ENCODE data around the gene RPL11. TPM values are rescaled to one million over a fixed set of nuclear protein-coding genes. Genes with fewer than 3 reads are reported as not detected.
A peak's percentile ranks its signal among the peaks of the same experiment; 100 is the strongest.
"Not testable (repeated sequence)": the region's sequence is repeated elsewhere in the genome, so short reads cannot be mapped to it uniquely, and the experiment has no call there.

The RPL11 gene
- 1,000 to 10,000 TPM; 2,591 to 3,347 (median 2,960) TPM for polyA plus RNA-seq (ENCODE audit: insufficient read length in 10 of 10)
- long read RNA-seq, donor 1, transcript RPL11-201 (6 exons, 660 nt) = minor isoform, 185 of 2,613 reads
- long read RNA-seq, donor 1, transcript RPL11-203 (5 exons, 879 nt) = minor isoform, 292 of 2,613 reads
- long read RNA-seq, donor 1, transcript RPL11-206 (6 exons, 1,017 nt) = major isoform, 1,272 of 2,613 reads
- long read RNA-seq, donor 1, transcript RPL11-205 (4 exons, 539 nt) = minor isoform, 20 of 2,613 reads
- long read RNA-seq, donor 1, partial matches to known transcripts = 747 of 2,613 reads
- long read RNA-seq, donor 1, other reads (novel, unspliced or antisense) = 96 of 2,613 reads
- long read RNA-seq, donor 2, transcript RPL11-203 (5 exons, 879 nt) = minor isoform, 252 of 2,351 reads
- long read RNA-seq, donor 2, transcript RPL11-205 (4 exons, 539 nt) = minor isoform, 15 of 2,351 reads
- long read RNA-seq, donor 2, transcript RPL11-206 (6 exons, 1,017 nt) = major isoform, 1,166 of 2,351 reads
- long read RNA-seq, donor 2, transcript RPL11-201 (6 exons, 660 nt) = minor isoform, 156 of 2,351 reads
- long read RNA-seq, donor 2, partial matches to known transcripts = 671 of 2,351 reads
- long read RNA-seq, donor 2, other reads (novel, unspliced or antisense) = 91 of 2,351 reads
- long read RNA-seq, donor 3 = 0 reads
- long read RNA-seq, donor 4, transcript RPL11-201 (6 exons, 660 nt) = minor isoform, 140 of 1,865 reads
- long read RNA-seq, donor 4, transcript RPL11-206 (6 exons, 1,017 nt) = major isoform, 995 of 1,865 reads
- long read RNA-seq, donor 4, transcript RPL11-205 (4 exons, 539 nt) = minor isoform, 14 of 1,865 reads
- long read RNA-seq, donor 4, transcript RPL11-203 (5 exons, 879 nt) = minor isoform, 194 of 1,865 reads
- long read RNA-seq, donor 4, partial matches to known transcripts = 464 of 1,865 reads
- long read RNA-seq, donor 4, other reads (novel, unspliced or antisense) = 58 of 1,865 reads
- long read RNA-seq, donor 5, transcript RPL11-206 (6 exons, 1,017 nt) = major isoform, 1,700 of 3,422 reads
- long read RNA-seq, donor 5, transcript RPL11-201 (6 exons, 660 nt) = minor isoform, 215 of 3,422 reads
- long read RNA-seq, donor 5, transcript RPL11-205 (4 exons, 539 nt) = minor isoform, 27 of 3,422 reads
- long read RNA-seq, donor 5, transcript RPL11-203 (5 exons, 879 nt) = minor isoform, 344 of 3,422 reads
- long read RNA-seq, donor 5, partial matches to known transcripts = 978 of 3,422 reads
- long read RNA-seq, donor 5, other reads (novel, unspliced or antisense) = 158 of 3,422 reads
- long read RNA-seq, donor 6, transcript RPL11-203 (5 exons, 879 nt) = minor isoform, 279 of 2,411 reads
- long read RNA-seq, donor 6, transcript RPL11-205 (4 exons, 539 nt) = minor isoform, 27 of 2,411 reads
- long read RNA-seq, donor 6, transcript RPL11-201 (6 exons, 660 nt) = minor isoform, 192 of 2,411 reads
- long read RNA-seq, donor 6, transcript RPL11-206 (6 exons, 1,017 nt) = major isoform, 1,220 of 2,411 reads
- long read RNA-seq, donor 6, partial matches to known transcripts = 610 of 2,411 reads
- long read RNA-seq, donor 6, other reads (novel, unspliced or antisense) = 82 of 2,411 reads
- long read RNA-seq, donor 7, transcript RPL11-201 (6 exons, 660 nt) = minor isoform, 115 of 1,679 reads
- long read RNA-seq, donor 7, transcript RPL11-205 (4 exons, 539 nt) = minor isoform, 8 of 1,679 reads
- long read RNA-seq, donor 7, transcript RPL11-206 (6 exons, 1,017 nt) = major isoform, 849 of 1,679 reads
- long read RNA-seq, donor 7, transcript RPL11-203 (5 exons, 879 nt) = minor isoform, 172 of 1,679 reads
- long read RNA-seq, donor 7, partial matches to known transcripts = 464 of 1,679 reads
- long read RNA-seq, donor 7, other reads (novel, unspliced or antisense) = 71 of 1,679 reads
- long read RNA-seq, donor 8, transcript RPL11-203 (5 exons, 879 nt) = minor isoform, 182 of 1,861 reads
- long read RNA-seq, donor 8, transcript RPL11-205 (4 exons, 539 nt) = minor isoform, 13 of 1,861 reads
- long read RNA-seq, donor 8, transcript RPL11-201 (6 exons, 660 nt) = minor isoform, 138 of 1,861 reads
- long read RNA-seq, donor 8, transcript RPL11-206 (6 exons, 1,017 nt) = major isoform, 851 of 1,861 reads
- long read RNA-seq, donor 8, partial matches to known transcripts = 615 of 1,861 reads
- long read RNA-seq, donor 8, other reads (novel, unspliced or antisense) = 61 of 1,861 reads
- long read RNA-seq, donor 9, transcript RPL11-203 (5 exons, 879 nt) = minor isoform, 43 of 379 reads
- long read RNA-seq, donor 9, transcript RPL11-206 (6 exons, 1,017 nt) = major isoform, 167 of 379 reads
- long read RNA-seq, donor 9, transcript RPL11-201 (6 exons, 660 nt) = minor isoform, 31 of 379 reads
- long read RNA-seq, donor 9, partial matches to known transcripts = 121 of 379 reads
- long read RNA-seq, donor 9, other reads (novel, unspliced or antisense) = 13 of 379 reads

DNA sequence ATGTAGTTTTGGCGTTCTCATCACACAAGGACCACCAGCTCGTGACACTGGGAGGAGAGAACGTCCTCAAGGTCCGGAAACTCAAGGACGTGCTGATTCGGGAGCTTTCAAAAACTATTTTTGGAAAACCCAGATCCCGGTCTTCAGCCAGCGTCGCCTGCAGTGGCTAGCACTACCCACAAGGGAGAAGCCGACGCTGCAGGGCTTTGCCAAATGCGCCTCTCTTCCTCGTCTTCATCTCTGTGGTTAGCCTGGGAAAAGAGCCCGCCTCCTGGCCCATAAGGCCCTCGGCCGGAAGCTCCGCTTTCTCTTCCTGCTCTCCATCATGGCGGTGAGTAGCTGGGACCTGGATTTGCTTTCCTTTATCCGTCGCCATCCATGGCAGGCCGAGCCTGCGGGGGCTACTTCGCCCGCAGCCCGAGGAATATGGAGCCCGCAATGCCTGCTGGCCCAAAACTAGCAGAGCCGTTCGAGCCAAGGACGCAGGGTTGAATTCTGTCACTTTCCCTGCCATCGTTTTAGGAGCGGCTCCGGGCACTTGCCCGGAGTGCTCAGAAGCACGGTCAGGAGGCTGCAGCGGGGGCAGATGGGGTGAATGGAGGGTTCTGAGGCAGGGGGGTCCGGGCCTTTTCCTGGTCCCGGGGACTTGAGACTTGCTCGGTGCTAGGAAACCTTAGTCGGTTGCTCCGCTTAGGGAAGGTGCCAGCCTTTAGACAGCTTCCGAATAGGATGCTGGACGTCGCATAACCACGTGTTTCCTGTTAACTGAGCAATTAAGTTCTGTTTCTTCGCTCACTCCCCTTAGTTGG is at the start of gene RPL11:
RPL11 (plus strand) TSS at position 308 of the 809 bp plus-strand sequence; CDS start at position 326, 18 bp downstream.
- DNase-seq = peak; percentile 95 to 97 (median 95)

DNA sequence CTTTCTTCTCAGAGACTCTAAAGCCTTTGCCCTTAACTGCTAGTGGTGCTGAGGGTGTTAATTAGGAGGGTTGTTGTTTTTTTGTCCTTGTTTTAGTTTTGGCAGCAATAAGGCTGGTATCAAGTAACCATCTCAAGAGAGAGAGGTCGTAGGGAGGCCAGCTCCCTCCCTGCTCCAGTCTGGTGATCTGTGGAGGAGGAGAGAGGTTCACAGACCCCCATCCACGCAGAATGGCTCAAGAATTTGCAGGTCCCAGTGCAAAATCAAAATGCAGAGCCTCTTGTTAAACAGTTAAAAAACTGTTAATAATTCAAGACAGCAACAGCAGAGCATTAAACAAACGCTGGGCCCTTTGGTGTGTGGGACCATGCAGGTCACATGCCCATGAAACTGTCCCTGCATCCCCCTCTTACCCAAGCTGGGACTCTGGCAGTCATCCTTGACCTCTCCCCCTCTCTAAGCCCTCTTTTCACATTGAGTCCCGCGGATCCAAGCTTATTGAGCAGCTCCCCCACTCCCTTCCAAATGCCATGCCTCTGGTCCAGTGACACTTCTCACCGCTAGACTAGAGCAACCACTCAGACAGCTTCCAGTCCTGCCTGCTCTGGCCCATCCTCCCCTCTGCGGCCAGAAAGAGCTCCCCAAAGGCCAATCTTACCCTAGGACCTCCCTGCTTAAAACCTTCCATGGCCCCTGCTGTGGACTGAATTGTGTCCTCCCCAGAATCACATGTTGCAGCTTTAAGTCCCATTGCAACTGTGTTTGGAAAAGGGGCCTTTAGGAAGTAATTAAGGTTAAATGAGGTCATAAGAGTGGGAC is 47.7 kb upstream of the RPL11 start:
- peak in 1 of 3 donors; percentile 67 for DNase-seq

DNA sequence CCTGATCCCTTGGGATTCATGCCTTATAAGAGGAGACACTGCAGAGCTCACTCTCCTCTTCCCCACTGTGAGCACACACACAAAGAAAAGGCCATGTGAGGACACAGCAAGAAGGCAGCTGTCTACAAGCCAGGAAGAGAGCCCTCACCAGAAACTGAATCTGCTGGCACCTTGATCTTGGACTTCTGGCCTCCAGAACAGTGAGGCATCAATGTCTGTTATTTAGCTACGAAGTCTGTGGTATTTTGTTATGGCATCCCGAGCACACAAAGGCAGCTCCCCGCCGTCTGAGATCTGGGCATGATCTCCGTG is 47.1 kb upstream of the RPL11 start:
- DNase-seq = no peak

- DNase-seq = no peak
These were observed 46.3 kb upstream of the RPL11 start for GRCh38 chr1:23645338-23645737.

DNA sequence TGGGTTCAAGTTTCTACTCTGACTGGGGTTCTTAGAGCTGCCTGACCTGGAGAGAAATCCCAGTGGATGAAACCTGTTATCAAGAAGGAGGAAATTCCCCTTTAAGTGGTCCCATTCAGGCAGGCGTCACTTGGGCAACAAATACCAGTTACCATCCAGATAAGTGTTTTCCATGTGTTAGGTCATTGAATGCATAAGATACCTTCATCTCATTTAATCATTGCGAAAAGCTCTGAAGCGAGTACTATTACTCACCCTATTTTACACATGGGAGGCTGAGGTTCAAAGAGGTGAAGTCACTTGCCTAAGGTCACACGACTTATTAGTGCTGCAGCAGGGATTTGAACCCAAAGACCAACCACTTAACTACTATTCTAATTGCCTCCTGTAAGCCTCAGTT is 45.5 kb upstream of the RPL11 start:
- no peak for DNase-seq

DNA sequence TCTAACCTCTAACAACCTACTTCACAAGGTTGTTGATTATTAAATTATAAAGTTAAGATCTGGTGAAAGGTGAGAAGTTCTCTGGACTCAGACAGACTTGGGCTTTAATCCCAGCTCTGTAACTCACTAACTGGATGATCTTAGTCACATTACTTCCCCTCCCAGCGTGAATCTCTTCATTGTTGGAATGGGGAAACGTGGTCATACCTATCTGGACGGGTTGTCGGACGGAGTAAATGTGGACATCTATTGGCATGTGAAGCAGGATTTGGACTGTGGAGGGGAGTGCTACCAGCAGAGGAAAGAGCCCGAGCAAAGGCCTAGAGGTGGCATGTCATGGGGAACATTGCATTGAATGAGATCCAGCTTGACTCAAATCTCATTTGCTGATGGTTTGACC is 45.1 kb upstream of the RPL11 start:
- no peak for DNase-seq

- no peak for DNase-seq
These were observed 43.0 kb upstream of the RPL11 start for GRCh38 chr1:23648576-23648975.

- DNase-seq = not testable (repeated sequence)
These were observed 42.4 kb upstream of the RPL11 start for GRCh38 chr1:23649157-23649556.

DNA sequence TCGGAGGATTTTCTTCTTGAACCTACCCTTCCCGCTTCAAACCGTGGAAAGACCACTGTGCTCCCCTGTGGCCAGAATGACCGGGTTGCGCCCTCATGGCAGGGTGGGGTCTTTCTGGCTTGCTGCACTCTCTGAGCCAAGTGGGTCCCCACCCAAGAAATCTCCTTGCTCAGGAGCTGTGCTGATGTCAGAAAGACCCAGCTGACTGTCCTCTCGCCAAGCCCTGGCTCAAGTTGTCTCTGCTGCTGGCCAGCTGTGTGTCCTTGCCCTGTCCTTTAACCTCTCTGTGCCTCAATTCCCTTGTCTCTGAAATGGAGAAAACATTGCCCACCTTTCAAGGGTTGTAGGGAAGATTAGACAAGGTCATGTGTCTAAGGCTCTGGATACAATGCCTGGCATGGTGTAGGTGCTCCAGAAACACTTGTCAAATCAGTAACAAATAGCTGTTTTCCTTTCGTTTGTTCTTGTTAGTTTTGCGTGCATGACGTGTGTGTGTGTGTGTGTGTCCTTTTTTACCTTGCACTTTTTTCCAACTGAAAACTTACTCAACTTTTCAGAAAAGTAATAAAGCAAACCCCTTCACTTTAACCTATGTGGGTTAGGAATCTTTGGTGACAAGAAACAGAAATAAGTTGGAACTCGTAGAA is 41.1 kb upstream of the RPL11 start:
- peak in 1 of 3 donors; percentile 63 for DNase-seq

DNA sequence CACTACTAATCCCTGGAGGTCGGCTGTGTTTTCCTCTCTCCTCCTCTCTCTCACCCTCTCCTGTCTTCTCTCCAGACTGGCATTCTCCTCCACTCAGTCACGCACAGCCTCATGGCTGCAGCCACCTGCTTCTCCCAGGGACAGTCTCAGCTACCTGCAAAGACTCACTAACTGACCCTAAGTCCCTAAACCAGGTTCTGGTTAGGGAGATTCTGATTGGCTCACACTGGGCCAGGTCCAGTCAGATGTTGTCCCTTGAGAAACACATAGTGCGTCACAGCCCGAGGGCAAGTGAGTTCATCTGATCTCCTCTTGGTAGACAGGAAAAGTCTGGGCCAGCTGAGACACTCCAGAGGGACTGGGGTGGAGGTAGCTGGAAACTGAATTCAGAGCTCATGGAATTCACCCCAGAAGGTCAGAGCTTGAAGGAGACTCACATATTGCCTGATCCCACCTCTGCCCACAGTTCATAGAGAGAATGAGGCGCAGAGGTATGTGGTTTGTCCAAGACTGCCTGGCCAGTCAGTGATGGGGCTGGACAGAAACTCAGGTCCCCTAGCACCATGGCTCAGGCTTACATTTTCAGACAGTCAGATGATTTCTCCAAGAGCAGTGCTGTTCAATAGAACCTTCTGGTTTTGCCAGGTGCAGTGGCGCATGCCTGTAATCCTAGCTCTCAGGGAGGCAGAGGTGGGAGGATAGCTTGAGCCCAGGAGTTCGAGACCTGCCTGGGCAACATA is 40.4 kb upstream of the RPL11 start:
- peak in 1 of 3 donors; percentile 28 for DNase-seq

DNA sequence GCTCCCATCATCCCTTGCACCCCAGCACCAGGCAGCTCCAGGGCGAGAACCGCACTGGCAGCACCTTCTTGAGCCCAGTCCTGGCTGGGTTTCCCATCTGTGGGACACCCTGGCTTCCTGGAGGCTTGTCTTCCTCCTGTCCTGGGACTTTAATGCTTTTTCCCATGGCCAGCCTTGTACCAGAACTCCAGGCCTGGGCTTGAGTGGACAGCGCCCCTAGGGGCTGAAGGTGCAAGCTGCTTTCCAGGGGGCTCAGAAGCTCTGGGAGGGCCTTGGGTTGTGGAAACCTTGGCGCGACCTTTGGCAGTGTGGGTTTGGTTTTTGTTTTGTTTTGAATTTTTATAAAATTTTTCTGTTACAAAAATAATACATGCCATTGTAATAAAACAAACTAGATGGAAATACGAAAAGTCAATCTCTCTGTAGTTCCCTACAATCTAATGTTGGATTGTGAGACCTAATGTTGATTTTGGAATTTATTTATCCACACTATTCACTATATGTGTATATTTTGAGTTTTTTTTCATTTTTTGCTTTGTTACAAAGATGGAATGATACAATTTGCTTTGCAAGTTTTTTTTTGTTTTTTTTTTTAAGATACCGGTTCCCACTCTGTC is 33.8 kb upstream of the RPL11 start:
- DNase-seq = peak in 1 of 3 donors; percentile 56

DNA sequence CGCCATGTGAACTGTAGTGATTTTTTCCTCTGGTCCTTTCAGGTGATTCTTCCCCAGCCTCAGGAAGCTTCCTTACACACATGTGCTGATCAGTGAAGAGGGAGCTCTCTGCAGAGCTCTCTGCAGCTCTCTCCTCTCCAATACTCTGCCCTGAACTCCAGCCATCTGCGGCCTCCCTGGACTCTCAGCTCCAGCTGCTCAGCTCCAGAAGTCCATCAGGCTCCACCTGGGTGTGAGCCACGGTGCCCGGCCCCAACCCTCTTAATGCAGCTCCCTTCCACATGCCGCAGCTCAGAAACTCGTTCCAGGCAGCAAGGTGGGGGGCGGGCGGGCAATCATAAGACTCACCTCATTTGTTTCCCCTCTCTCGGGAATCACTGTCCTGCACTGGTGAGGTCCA is 30.9 kb upstream of the RPL11 start:
- DNase-seq = no peak

GRCh38 chr1:23661887-23662286 is 29.7 kb upstream of the RPL11 start:
- DNase-seq = no peak

GRCh38 chr1:23664837-23665795 is 26.5 kb upstream of the RPL11 start:
- DNase-seq = peak in 1 of 3 donors; percentile 52

DNA sequence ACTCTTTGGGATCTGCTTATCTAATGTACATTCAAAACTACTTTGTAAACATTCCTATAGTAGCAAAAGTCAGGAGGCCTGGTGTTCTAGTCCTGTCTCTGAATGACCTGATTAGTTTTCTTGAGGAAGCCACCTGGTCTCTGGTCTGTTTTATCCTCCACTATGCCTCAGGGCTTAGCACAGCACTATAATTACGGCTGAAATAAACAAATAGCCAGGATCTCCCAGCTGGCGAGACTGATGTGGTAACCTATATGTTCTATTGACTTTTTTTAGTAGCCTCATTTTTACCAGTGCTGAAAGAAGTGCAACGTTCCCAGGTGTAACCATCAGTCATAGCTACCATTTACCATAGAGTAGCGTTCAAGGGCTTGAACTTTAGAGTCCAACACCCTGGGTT is 24.2 kb upstream of the RPL11 start:
- DNase-seq = no peak
